Measurements from ENCODE around the gene CHTF18. TPM values are rescaled to one million over a fixed set of nuclear protein-coding genes. Genes with fewer than 3 reads are reported as not detected.

The CHTF18 gene
- total and polyA plus RNA-seq, 2 donors from 2014 or later: 4.2 to 16.0 TPM

GRCh38 chr16:840561-841454, 52.4 kb downstream of the CHTF18 start:
- TF ChIP-seq, protein P1, sequence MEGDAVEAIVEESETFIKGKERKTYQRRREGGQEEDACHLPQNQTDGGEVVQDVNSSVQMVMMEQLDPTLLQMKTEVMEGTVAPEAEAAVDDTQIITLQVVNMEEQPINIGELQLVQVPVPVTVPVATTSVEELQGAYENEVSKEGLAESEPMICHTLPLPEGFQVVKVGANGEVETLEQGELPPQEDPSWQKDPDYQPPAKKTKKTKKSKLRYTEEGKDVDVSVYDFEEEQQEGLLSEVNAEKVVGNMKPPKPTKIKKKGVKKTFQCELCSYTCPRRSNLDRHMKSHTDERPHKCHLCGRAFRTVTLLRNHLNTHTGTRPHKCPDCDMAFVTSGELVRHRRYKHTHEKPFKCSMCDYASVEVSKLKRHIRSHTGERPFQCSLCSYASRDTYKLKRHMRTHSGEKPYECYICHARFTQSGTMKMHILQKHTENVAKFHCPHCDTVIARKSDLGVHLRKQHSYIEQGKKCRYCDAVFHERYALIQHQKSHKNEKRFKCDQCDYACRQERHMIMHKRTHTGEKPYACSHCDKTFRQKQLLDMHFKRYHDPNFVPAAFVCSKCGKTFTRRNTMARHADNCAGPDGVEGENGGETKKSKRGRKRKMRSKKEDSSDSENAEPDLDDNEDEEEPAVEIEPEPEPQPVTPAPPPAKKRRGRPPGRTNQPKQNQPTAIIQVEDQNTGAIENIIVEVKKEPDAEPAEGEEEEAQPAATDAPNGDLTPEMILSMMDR (IDR thresholded peaks at IDR 0.05; ENCODE audit: borderline replicate concordance, extremely low read depth, insufficient read depth): no peak
- peak in 2 of 5 donors; percentile 36 to 55 for DNase-seq
- no peaks in the 10 kb centered on the region for H3K4me1 ChIP-seq (ENCODE audit: control insufficient read depth in 2 of 3, insufficient read depth in 2 of 3, low read depth in 1 of 3, low read length in 3 of 3)
- no peak overlapping the region for H3K4me3 ChIP-seq (ENCODE audit: low read length in 3 of 3)
- intact Hi-C loops (cut with DNase I): no loop called here
- no peak overlapping the region for H3K27ac ChIP-seq (ENCODE audit: low read depth in 2 of 2, low read length in 2 of 2)
- H3K9me3 ChIP-seq (ENCODE audit: control insufficient read depth in 2 of 3, insufficient read depth in 1 of 3, low read length in 3 of 3): peaks cover 0 to 6% (median 3%) of the 10 kb centered on the region in 3 donors
- H3K36me3 ChIP-seq (ENCODE audit: control insufficient read depth in 2 of 3, insufficient read depth in 3 of 3, low read length in 3 of 3): no peaks in the 10 kb centered on the region
- no peak overlapping the region for H3K9ac ChIP-seq (ENCODE audit: low read length in 3 of 3)
- no peaks in the 10 kb centered on the region for H3K27me3 ChIP-seq (ENCODE audit: control insufficient read depth, insufficient read depth, low read length)
- FAIRE-seq: no peak

DNA sequence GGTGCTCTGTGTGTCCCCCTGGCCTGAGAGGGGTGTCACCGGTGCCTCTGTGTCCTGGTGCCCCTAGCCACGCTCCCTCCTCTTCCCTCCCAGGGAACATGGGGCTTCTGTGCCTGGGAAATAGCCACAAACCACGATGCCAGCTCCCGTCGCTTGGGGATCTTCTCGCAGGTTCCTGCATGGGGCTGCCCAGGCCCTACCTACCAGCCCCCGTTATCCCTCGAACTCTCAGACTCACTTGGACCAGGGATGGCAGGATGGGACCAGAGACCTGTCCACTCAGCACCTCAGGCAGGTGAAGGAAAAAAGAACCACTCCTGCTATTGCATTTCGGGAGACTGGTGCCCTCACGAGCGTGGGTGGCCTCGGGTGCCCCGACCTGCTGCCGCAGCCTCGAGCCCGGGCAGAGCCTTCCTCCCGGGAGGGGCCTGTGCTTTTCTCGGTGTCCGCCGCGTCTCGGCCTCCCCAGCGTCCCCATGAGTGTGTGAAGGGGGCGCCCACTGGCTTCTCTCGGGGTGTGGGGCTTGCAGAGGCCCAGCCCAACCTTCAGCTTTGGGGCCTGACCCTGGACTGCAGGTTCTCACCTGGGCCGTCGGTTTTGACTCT, 53.1 kb downstream of the CHTF18 start:
- H3K27me3 ChIP-seq (ENCODE audit: control insufficient read depth, insufficient read depth, low read length): no peaks in the 10 kb centered on the region
- H3K36me3 ChIP-seq (ENCODE audit: control insufficient read depth in 2 of 3, insufficient read depth in 3 of 3, low read length in 3 of 3): no peaks in the 10 kb centered on the region
- intact Hi-C loops (cut with DNase I): no loop called here
- H3K27ac ChIP-seq (ENCODE audit: low read depth in 2 of 2, low read length in 2 of 2): no peak overlapping the region
- no peak overlapping the region for H3K9ac ChIP-seq (ENCODE audit: low read length in 3 of 3)
- no peaks in the 10 kb centered on the region for H3K9me3 ChIP-seq (ENCODE audit: control insufficient read depth in 2 of 3, insufficient read depth in 1 of 3, low read length in 3 of 3)
- peak in 2 of 5 donors; percentile 34 to 62 for DNase-seq
- no peaks in the 10 kb centered on the region for H3K4me1 ChIP-seq (ENCODE audit: control insufficient read depth in 2 of 3, insufficient read depth in 2 of 3, low read depth in 1 of 3, low read length in 3 of 3)
- no peak for FAIRE-seq
- TF ChIP-seq, protein P1 (IDR thresholded peaks at IDR 0.05; ENCODE audit: borderline replicate concordance, extremely low read depth, insufficient read depth): no peak
- H3K4me3 ChIP-seq (ENCODE audit: low read length in 3 of 3): no peak overlapping the region

GRCh38 chr16:842061-842476, 53.6 kb downstream of the CHTF18 start:
- Histone ChIP-seq H3K4me3 (ENCODE audit: low read length in 3 of 3) (no peak overlapping the region), H3K27me3 (ENCODE audit: control insufficient read depth, insufficient read depth, low read length) (no peaks in the 10 kb centered on the region), H3K36me3 (ENCODE audit: control insufficient read depth in 2 of 3, insufficient read depth in 3 of 3, low read length in 3 of 3) (no peaks in the 10 kb centered on the region), H3K9ac (ENCODE audit: low read length in 3 of 3) (no peak overlapping the region), H3K4me1 (ENCODE audit: control insufficient read depth in 2 of 3, insufficient read depth in 2 of 3, low read depth in 1 of 3, low read length in 3 of 3) (no peaks in the 10 kb centered on the region), H3K9me3 (ENCODE audit: control insufficient read depth in 2 of 3, insufficient read depth in 1 of 3, low read length in 3 of 3) (no peaks in the 10 kb centered on the region), H3K27ac (ENCODE audit: low read depth in 2 of 2, low read length in 2 of 2) (no peak overlapping the region)
- peak; percentile 70 to 83 (median 80) for DNase-seq
- FAIRE-seq: no peak
- intact Hi-C loops (cut with DNase I): no loop called here
- TF ChIP-seq, protein P1 (IDR thresholded peaks at IDR 0.05; ENCODE audit: borderline replicate concordance, extremely low read depth, insufficient read depth): no peak

Data from kidney (tissue), 14 donors.